ENCODE measurements around the gene TLX2.

Gene TLX2

DNA sequence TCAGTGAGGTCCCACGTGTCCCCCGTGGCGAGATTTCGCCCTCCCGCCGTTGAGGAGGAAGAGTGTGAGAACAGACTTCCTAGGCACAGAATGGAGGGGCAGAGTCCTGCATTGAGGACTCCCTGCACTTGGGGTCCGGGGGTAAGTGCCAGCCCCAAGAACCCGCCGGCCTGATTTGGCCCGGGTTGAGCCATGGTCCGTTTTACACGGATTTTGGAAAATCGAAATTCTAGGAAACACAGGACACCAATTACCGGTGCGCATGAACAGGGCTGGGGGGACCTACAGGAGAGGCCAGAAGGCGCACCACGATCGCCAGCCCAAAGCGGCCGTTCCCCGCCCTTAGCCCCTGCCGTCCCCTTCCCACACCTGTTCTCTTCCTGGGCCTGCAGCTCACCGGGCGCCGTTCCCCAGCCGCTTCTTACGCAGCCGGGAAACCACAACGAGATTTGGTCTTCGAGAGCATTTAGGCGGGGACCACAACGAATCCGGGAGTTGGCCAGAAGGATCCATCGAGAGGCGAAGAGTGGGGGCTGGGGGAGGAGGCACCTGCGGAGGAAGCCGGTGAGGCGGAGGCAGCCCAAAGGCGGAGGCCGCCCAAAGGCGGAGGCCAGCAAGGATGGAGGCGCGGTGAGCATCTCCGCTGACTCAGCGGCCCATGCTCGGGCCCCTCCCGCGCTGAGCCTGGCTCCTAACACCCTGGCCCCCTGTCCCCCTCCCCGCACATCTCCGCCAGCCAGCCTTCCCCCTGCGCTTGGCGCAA is 464 bp upstream of the TLX2 start:
- DNase-seq: peak; percentile 58

DNA sequence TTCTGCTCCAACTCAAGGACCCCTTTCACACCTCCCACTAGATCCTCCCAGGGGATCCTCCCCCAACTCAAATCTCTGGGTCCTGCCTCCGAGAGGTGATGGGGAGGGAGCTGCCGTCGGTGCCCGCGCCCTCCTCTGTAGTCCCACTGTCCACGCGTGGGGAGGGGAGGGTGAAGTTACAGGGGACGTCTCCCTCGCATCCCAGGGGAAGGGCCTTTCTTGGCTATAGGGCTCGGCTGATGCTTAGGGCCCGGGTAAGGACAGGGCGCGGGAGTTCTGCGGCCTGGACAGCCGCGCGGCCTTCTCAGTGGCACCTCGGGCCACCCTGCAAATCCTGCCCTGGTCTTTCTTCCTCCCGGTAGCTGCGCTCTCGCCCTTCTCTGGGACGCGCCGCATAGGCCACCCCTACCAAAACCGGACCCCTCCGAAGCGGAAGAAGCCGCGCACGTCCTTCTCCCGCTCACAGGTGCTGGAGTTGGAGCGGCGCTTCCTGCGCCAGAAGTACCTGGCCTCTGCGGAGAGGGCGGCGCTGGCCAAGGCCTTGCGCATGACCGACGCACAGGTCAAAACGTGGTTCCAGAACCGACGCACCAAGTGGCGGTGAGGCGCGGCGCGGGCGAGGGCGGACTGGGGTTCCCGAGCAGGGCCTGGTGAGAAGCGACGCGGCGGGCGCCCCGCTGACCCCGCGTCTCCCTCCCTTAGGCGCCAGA is 1.2 kb downstream of the TLX2 start:
- DNase-seq: no peak

DNA sequence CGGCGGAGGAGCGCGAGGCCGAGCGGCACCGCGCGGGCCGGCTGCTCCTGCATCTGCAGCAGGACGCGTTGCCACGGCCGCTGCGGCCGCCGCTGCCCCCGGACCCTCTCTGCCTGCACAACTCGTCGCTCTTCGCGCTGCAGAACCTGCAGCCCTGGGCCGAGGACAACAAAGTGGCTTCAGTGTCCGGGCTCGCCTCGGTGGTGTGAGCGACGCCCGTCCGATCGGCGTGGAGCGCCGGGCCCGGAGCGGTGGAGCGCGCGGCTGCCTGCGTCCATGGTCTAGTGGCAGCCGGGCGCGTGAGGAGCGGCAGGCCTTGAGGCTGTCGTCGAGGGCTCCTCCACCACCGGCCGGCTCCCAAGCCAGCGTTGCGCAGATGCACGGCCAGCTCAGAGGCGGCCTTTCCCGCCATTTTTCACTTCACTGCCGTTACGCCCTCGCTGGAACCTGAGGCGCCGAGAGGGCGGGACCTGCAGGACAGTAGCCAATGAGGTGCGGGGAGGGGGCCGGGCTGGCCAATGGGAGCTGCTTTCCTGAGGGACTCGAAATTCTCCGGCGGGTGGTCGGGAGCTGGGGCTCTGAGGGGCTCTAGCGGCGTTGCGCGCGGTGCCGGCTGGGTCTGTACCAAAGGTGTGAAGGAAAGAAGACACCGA is 1.9 kb downstream of the TLX2 start:
- no peak for DNase-seq

DNA sequence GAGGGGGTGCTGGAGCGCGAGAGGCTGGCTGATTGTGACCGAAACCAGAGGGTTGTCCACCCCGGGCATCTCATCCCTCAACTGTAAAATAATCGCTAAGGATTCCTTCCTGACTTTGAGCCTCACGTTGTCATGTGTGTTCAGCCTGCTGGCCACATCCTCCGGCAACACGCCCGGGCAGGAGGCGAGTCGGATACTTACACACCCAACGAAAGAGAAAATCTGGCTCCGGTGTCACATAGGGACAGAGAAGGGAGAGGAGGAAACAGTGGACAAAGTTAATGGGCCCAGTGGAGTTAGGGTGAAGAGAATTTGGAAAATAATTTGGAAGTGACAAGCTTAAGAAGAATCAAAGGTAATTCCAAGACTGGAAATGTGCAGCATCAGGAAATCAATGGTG is 2.4 kb downstream of the TLX2 start:
- DNase-seq: no peak

DNA sequence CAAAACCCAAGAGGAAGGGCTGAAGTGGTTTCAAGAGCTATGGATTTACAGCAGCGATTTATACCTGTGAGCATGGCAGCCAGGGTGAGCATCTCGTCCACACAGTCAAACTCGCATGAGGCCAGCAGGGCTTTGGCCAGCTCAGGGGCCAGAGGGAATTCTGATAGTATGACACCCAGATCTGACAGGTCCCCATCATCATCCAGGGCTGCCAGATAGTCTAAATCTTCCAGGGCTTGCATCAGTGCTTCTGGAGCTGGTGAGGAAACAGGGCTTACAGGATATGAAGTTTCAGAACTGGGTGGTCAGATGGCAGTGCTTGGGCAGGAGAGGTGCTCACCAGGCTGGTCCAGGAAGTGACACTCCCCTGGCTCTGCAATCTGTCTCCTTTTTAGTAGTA is 8.3 kb downstream of the TLX2 start:
- no peak for DNase-seq

DNA sequence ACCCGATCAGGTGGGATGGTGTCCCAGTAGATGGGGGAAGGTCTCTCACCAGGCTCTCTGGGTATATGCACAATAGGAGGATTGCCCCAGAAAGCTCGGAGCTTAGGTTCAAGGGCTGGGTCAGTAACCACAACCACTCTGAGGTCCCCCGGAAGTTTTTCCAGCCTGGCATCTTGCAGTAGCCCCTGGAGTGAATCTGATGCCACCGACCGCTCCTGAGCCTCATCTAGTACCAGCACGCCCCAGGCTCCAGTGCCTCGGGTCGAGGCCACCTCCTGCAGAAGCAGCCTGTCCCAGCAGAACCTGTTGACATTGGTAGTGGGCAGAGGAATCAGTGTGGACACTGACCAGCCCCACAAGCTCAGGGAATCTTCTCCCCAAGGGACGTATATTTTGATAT is 9.8 kb downstream of the TLX2 start:
- no peak for DNase-seq

DNA sequence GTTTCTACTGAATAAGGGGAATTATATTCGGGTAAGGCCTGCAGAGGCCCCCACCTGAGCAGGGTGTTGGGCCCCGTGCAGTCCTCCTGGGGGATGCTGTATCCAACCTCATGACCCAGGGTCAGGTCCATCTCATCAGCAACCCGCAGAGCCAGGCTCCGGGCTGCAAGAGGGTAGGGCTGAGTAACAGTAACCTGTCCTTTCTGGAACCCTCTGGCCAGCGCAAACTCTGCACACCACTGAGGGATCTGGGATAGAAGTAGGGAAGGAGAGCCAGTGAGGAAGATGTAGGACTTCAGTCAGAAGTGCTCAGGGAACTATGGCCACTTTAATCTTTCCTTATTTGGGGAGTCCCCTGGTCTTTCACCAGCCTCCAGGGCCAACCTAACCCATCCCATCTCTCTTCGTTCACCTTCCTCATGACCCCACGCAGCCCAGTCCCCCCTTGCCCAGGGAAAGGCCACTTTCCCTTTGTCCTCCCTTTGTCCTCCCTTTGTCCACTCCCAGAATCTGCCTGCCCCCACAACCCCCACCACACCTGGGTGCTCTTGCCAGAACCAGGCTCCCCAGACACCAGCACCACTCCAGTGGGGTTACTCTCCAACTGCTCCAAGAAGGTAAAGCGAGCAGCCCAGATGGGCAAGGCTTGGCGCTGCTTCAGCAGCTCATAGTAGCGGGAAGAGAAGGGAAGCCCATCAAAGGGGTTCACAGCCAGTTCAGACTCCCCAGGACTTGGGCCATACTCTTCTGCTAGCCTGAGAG is 10.9 kb downstream of the TLX2 start:
- no peak for DNase-seq

DNA sequence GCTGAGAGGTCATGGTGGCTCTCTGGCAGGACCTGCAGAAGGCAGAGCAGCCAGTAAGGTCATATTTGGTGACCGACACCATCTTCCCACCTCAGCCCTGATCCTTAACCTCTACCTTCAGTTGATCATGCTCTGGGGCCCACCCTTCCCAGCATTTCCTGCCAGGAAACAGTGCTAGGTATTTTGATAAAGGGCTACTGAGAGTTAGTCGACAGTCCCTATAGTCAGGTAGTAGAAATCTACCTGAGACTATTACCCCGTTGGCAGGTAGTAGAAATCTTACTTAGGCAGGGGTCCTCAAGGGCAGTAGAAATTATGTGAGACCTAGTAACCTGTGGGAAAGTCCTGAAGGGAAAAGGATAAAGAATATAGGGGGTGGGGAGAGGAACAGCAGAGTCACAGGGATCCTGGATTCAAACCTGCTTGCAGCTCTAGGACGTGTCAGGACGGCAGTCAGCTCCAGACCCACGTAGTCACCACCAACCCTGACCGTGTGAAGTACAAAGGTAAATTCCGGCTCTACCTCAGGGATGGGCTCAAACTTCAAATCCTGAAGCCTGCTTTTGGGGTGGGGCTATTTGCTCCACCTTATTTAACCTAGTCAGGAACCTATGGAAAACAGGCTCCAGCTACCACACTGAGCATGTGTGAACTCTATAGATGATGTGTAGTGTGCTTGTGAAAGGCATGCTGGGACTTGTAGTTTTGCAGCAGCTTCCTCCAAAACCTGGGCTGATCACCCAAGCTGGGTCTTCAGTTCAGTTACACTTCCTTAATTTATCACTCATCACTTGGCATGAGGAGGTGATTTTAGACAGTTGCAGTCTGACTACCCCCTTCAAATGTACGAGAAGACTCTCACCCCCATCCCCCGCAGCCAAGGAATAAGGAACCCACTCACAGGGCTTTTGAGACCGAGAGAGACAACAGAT is 11.7 kb downstream of the TLX2 start, which contains the start of gene DQX1:
TSS of gene DQX1 (minus strand) at position 515 of the 932 bp plus-strand sequence. CDS start at position 13, 502 bp downstream.
- DNase-seq: peak; percentile 40

DNA sequence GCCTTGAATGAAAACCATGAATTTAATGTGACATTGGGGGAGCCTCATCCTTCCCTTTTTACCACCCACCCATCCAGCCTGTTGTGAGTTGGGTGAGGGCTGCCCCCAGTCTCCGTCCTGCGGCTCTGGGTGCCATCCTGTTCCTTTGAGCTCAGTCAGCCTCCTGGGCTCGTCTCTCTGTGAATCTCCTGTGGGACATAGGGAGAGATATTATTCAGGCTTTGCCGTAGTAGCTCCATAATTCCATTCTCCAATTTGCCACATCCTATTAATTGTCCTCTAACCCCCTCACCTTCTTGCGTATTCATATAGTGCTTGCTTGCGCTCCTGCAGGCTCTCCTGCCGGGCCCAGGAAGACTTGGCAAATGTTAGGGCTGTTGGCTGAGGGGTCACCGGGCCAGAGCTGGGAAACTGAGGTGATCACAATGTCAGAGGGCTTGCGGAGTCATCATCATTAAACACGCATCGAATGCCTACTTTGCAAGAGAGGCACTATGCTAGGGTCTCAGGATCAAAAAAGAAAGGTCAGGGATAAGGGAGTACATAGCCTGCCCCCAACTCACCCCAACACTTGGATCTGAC is 12.5 kb downstream of the TLX2 start:
- DNase-seq: no peak

DNA sequence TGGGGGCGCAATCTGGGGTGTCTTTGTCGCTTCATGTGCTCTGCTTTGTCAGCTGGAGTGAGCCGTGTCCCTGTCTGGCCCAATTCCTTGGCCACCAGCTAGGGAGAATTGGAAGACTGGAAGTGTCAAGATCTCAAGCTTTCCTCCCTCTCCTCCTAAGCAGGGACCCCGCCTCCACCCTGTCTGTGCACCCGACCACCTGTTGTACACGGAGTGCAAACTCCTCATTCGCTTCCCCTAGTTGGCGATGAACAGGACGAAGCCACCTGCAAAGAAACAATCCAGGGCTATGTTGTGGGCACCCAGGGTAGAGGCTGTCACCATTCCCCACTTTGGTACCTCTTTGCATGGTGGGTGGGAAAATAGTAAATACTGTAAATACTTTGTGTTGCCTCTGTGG is 13.5 kb downstream of the TLX2 start:
- no peak for DNase-seq

DNA sequence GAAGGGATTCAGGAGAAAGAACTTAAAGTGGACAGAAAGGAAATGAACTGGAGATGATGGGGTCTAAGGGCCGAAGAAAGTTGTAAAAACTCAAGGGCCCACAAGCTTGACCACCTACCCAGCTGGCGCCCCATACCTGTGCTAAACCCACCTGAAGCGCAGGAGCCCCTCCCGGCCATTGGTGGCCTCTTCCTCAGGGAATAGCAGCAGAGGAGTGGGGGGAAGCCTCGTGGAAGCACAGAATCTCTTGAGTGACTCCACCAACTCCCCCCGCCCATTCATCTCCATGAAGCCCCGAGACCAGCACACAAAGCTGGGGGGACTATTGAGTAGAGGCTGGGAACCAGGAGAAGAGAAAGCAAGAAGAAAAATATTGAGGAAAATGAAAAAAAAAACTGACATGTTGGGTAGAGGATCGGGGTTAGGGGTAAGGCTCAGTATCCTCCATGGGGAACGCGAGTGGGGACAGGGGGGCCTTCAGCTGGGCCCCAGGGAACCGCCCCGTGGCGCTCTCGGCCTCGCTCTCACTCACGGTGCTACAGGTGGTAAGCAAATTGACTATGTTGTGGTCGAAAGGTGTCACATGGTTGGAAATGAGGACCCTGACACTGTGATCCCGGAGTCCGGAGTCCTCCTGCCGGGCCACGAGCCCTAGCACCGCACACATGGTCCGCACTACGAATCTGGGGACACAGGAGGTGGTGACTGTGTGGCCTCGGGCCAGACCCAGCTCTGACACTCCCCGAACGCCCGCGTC is 14.5 kb downstream of the TLX2 start:
- peak; percentile 36 for DNase-seq

DNA sequence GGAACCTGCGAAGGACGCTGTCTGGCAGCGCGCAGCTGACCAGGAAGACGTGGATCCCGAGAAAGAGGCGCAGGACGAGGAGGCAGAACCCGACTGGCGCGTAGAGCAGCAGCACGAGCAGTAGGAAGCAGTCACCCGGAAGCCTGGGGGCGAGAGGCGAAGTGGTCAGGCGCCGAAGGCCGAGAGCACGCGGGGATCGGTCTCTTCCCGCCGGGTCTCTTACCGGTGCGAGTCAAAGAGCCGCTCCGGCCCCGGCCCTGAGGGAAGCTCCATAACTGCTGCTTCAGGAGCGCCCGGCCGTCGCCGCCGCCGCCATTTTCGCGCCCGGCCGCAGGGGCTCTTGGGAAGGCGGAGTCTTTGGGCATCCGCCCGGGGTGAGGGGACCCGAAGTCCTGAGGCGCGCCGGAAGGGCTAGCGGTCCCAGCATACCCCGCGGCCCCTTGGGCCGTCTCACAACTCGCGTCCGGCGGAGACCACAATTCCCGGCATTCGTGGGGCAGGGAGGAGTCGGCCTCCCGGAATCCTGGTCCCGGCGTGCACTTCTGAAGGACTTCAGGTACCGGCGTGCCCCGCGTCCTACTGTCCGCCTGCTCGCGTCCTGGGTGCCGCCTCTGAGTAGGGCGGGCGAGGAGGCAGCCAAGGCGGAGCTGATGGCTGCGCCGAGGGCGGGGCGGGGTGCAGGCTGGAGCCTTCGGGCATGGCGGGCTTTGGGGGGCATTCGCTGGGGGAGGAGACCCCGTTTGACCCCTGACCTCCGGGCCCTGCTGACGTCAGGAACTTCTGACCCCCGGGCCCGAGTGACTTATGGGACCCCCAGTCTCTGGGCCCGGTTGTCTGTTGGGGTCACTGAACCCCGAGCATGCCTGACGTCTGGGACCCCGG is 15.3 kb downstream of the TLX2 start, which contains the start of the genes AUP1 and HTRA2:
TSS of gene AUP1 (minus strand) at position 350 of the 882 bp plus-strand sequence. CDS start at position 273, 77 bp downstream.
TSS of gene HTRA2 (plus strand) at position 577 of the 882 bp plus-strand sequence. CDS start at position 651, 74 bp downstream.
- peak; percentile 98 for DNase-seq

DNA sequence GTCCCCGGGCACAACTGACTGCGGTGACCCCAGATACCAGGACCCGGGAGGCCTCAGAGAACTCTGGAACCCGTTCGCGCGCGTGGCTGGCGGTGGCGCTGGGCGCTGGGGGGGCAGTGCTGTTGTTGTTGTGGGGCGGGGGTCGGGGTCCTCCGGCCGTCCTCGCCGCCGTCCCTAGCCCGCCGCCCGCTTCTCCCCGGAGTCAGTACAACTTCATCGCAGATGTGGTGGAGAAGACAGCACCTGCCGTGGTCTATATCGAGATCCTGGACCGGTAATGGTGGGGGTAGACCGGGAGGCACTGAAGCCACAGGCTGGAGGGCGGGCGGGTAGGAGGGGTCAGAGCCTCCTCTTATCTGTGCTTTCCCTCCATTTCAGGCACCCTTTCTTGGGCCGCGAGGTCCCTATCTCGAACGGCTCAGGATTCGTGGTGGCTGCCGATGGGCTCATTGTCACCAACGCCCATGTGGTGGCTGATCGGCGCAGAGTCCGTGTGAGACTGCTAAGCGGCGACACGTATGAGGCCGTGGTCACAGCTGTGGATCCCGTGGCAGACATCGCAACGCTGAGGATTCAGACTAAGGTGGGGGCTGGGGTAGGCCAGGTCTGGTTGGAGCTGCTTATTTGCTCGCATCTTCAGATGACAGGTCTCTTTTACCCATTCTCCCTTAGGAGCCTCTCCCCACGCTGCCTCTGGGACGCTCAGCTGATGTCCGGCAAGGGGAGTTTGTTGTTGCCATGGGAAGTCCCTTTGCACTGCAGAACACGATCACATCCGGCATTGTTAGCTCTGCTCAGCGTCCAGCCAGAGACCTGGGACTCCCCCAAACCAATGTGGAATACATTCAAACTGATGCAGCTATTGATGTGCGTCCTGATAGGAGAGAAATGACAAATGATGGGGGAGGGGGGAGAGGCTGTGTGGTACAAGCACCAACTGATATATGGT is 16.3 kb downstream of the TLX2 start:
- DNase-seq: peak; percentile 50

DNA sequence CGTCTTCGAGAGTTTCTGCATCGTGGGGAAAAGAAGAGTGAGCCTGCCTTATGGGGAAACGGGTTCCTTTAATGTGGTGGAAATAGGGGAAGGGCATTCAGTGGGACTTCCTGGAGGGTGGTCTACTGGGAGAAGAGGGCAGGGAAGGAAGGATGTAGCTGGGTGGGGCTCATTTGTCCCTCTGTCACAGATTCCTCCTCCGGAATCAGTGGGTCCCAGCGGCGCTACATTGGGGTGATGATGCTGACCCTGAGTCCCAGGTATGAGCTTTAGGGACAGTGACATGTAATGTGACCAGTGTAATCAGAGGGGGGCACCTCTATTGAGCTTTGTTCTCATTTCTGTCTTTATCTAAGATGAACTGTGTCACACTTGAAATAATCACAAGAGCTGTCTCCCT is 17.4 kb downstream of the TLX2 start:
- DNase-seq: no peak

DNA sequence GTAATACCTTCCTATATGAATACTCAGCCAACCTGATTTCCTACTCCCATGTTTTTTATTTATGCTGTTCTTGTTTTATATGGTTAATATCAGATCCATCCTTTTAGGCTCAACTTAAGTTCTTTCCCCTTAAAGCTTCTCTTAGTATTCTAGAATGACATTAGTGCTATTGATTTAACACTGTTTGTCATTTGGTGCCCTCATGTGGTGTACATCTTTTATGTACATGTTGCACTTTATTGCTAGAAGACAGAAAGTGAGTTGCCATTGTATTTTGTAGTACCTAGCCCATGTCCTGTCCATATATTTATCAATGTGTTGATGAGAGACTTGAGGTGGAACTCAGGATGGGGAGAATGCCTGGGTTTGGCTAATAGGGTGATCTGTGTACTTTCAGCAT is 18.0 kb downstream of the TLX2 start:
- peak; percentile 40 for DNase-seq

DNA sequence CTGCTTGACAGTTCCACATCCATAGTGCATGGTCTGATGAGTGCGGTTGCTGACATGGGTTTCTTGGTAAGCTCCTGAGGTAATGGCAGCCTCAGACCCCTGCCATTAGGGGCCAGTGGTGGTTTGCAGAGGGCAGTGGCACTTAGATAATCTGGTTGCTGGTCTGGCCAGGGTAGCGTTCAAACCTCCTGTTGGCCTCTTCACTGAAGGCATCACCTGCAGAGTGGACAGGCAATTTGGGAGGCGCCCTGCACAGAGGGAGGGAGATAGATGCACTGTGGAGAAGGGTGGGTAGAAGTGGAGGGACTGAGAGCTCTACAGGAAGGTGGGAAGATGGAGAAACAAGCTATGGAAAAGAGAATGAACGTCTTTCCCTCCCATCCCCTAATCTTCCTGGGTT is 19.2 kb downstream of the TLX2 start:
- no peak for DNase-seq

DNA sequence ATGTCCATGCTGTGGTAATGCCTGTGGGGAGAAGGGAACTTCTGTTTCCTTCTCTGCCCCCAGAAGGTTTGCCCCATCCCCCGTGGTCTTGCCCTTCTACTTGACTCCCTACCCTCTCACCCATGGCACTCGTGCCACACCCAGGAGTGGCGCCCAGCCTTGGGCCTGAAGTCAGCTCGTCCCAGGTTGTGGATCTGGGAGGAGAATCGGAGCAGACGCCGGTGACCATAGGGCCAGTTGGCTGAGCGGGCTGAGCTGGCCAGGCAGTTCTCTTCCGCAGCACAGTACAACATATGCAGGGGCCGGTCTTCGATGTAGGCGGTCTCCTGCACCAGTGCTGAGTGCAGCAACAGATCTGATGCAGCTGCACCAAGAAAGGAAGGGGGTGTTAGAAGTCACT is 20.2 kb downstream of the TLX2 start:
- DNase-seq: no peak

DNA sequence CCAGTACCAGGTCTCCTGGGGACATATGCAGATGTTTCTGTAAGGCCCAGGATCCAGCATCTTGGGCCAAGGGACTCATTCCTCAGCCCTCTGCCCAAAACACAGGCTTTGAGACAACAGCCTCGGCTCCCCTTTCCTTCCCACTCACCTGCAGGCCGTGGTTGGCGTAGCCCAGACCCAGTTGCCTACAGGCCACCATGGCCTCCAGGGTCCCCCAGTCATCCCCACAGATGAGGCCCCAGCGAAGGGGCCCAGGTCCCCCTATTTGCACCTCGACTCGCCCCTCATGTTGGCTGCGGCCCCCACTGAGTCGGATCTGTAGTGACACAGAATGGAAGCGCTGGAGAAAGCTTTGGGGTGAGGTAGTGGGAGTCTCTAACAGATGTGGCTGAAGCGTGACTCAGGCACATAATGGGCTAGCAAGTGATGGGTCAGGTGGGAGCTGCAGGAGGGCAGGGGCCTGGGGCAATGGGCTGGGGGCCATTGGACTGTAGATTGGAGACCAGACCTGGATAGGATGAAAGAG is 21.3 kb downstream of the TLX2 start:
- no peak for DNase-seq

Data from RPMI8226 (cell line).